Fibroblast of upper back skin (primary cell): Measurements from ENCODE around the gene ATP6V0E2.
"Not testable (repeated sequence)": the region's sequence is repeated elsewhere in the genome, so short reads cannot be mapped to it uniquely, and the experiment has no call there.

Source experiments
- DNase-seq: peaks from one replicate; pipeline ENCODE4 v3.0.0-alpha.2; 2013

ATP6V0E2 gene

DNA sequence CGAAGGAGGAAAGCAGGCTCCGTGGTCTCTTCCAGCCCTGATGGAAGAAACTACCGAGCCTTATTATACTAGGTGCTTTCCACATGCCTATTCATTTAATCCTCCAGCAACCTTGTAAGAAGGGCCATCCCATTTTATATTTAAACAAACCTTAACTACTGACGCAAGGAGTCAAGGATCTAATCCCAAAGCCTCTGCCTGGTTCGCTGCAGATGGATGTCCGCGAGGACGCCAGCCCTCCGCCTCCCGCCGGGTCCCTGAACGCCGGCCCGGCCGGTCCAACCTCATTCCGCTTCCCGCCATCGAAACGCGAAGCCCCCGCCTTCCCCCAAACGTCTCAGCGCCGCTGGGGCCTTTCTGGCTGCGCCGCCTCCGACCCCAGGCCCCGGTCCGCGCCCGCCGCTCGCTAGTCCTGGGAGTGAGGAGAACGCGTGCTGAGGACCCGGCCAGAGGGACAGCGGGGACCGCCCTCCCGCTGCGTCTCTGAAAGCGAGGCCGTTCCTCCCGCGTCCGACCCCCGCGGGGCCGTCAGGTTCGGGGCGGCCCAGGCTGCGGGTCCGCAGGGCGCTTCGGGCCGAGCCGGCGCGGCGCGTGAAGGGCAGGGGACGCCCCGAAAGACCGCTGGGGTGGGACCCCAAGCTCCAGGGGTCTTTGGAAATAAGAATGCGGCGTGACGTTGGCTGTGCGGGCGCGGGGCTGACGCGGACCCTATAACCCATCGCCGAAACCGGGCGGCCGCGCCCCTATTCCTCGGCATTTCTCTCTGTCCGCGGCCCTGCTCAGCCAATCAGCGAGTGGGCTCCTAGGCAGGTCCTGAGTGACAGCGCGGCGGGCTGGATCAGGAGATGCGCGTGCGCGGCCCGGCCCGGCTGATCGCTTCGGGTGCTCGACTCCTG is at the start of gene ATP6V0E2:
Gene ATP6V0E2, plus strand, starts transcription at position 896 of the 896 bp plus-strand sequence. CDS start 97 bp downstream, outside the sequence.
- peak; percentile 91 for DNase-seq

GRCh38 chr7:149824301-149824741 is 49.4 kb upstream of the ATP6V0E2 start:
- DNase-seq, result no peak

GRCh38 chr7:149824748-149825566 is 48.8 kb upstream of the ATP6V0E2 start:
- DNase-seq, result no peak

DNA sequence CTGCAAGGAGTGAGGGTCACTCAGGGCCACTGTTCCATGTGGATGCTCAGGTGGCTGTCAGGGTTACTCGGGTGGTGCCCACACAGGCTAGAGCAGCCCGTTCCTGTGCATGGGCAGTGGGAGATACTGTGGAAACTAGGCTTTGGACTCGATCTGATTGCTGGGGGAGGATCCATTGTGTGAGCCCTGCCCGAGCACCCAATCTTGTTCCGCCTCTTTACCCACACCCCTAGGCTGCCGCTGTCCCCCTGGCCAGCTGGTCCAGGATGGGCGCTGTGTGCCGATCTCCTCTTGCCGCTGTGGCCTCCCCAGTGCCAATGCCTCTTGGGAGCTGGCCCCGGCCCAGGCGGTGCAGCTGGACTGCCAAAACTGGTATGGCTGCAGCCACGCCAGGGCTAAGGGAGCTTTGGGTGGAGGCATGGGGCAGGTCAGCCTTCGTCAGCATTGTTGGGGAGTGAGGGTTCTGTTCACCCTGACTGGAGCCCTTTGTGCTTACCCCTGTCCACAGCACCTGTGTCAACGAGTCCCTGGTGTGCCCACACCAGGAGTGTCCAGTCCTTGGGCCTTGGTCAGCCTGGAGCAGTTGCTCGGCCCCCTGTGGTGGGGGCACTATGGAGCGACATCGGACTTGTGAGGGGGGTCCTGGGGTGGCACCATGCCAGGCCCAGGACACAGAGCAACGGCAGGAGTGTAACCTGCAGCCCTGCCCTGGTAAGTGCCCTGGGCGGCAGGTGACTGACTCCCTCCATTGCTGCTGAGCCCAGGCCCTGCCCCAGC is 48.0 kb upstream of the ATP6V0E2 start:
- DNase-seq, result no peak

DNA sequence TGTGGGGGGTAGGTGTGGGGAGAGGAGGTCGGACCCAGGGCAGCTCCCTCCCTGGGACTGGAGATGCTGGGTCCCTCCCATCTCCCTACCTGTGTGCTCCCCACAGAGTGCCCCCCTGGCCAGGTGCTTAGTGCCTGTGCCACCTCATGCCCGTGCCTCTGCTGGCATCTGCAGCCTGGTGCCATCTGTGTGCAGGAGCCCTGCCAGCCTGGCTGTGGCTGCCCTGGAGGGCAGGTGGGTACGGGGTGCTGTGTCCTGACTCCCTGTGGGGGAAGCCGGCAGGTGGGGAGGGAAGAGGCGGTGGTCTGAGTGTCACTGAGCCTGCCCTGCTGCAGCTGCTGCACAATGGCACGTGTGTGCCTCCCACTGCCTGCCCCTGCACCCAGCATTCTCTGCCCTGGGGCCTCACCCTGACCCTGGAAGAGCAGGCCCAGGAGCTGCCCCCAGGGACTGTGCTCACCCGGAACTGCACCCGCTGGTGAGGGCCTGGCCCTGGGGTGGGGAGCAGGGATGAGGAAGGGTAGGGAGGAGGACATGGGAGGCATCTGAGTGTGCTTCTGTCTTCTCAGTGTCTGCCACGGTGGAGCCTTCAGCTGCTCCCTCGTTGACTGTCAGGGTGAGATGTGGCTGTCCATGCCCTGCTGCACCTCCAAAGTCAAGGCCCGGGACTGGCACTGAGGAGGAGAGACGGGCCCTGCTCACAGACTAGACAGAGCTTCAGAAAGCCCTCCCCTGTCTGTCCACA is 47.3 kb upstream of the ATP6V0E2 start:
- no peak for DNase-seq

DNA sequence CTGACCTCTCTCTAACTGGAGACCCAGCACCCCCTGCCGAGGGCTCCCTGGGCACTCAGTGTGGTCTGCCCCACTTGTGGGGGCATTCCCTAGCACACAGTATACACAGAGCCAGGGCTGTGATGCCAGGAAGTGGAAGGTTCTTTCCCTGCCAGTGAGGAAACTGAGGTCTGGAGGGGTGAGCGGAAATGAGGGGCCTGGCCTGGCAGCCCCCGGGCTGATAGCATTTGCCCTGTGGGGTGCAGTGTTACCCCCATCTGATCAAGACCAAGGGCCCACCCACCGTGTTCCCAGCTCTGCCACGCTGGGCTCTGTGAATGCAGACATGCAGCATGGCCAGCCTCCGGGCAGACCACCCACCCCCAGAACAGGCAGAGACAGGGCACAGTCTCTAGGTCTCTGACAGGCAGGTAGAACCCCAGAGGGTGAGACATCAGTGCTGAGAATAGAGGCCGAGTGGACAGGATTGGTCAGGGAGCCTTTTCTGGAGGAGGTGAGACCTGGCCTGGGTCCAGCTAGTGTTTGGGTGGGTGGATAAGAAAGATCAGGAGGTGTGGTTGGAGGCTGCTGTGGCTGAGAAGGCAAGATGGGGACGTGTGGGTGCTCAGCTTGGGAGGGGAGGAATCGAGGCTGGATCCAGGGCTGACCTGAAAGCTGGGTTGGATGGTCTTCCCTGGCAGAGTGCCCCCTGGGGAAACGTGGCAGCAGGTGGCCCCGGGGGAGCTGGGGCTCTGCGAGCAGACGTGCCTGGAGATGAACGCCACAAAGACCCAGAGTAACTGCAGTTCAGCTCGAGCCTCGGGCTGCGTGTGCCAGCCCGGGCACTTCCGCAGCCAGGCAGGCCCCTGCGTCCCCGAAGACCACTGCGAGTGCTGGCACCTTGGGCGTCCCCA is 46.4 kb upstream of the ATP6V0E2 start:
- no peak for DNase-seq

GRCh38 chr7:149828357-149829309 is 45.1 kb upstream of the ATP6V0E2 start:
- DNase-seq, result no peak

GRCh38 chr7:149830527-149830926 is 43.2 kb upstream of the ATP6V0E2 start:
- not testable (repeated sequence) for DNase-seq

- no peak for DNase-seq
Observed at GRCh38 chr7:149830997-149831740, 42.6 kb upstream of the ATP6V0E2 start.

DNA sequence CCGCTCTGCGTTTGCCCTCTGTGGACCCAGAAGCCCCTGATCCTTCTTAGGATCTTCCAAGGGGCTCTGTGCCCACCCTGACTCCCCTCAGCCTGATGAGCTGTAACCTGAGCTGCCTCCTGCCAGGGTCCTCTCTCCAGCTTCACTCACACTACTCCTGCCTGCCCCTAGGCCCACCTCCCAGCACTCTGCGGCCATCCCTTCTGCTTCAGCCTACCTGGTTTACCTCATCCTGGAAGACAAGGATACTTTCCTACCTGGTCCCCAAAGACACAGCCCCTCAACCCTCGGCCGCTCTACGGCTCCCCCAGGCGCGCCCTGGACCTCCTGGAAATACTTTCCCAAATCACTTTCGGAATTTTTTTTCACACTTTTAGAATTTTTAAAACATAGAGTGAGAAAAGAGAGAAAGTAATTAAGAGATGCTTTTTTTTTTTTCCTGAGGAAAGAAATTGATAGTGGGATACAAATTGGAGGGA is 42.0 kb upstream of the ATP6V0E2 start:
- DNase-seq, result no peak

- DNase-seq, result no peak
Observed at GRCh38 chr7:149832332-149833041, 41.3 kb upstream of the ATP6V0E2 start.

- no peak for DNase-seq
Observed at GRCh38 chr7:149833495-149834130, 40.2 kb upstream of the ATP6V0E2 start.

- DNase-seq, result no peak
Observed at GRCh38 chr7:149834601-149835000, 39.2 kb upstream of the ATP6V0E2 start.

GRCh38 chr7:149836434-149836833 is 37.3 kb upstream of the ATP6V0E2 start:
- DNase-seq, result no peak

- no peak for DNase-seq
Observed at GRCh38 chr7:149837564-149838223, 36.1 kb upstream of the ATP6V0E2 start.

DNA sequence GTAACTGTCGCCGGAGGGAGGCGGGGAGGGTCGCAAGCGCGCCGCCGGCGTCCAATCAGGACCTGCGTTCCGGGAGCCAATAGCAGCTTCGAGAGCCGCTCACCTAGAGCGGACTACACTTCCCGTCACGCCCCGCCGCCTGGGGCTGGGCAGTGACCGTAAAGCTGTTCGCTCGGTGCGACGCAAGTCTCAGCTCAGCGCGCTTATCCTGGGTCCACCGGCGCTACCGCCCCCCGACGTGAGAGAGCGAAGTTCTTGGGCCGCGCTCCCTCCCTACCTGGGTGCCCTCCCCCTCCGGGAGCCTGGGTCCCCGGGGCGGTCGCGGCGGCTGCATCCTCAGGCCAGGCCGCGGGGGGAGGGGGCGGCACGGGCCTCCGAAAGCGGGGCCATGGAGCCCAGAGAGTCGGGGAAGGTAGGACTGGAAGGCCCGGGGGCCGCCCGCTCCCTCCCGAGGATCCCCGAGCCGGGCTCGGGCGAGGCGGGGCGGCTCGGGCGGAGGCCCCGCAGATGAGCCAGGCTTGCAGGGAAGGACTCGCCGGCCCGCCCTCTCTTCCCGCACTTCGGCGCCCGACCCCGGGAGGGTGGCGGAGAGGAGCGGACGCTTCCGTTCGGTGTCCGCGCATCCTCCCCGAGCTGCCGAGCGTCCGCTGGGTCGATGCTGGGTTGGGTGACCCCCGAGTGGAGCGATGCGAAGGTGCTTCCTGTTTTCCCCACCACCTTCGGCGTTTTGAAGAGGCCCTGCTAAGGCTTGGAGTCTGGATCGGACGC is 35.4 kb upstream of the ATP6V0E2 start, which contains the start of gene ZNF862:
Gene ZNF862, plus strand, starts transcription at position 152 of the 768 bp plus-strand sequence. Its CDS starts 237 bp downstream, at position 389.
- peak; percentile 97 for DNase-seq
